HG03159 (cell line): Measurements from ENCODE around the gene C1QC.

Experiments
- ATAC-seq: cut with Tn5 transposase; IDR thresholded peaks from one replicate; pipeline ENCODE4 v1.9.1; 2021; ENCODE audit warnings: mild to moderate bottlenecking, moderate library complexity; ENCODE audit not compliant: unreplicated experiment

The C1QC gene

DNA sequence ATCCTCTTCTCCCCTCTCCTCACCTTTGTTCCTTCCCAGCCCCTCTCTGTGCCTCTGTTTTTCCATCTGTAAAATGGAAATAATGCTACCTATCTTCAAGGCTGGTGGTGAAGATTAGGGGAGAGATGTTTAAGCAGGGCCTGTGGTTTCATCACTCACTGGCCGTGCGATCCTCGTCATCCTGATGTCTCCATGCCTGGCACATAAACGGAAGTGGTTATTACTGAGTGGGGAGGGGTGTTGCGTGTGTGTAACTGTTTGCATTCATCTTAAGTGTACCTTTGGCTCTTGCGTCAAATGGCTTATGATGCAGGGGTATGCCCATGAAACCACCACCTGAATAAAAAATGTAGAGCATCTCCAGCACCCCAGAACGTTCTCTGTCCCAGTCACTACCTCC, 24.2 kb upstream of the C1QC start:
- no peak for ATAC-seq

- ATAC-seq, result no peak
Observed at GRCh38 chr1:22619798-22620197, 23.6 kb upstream of the C1QC start.

DNA sequence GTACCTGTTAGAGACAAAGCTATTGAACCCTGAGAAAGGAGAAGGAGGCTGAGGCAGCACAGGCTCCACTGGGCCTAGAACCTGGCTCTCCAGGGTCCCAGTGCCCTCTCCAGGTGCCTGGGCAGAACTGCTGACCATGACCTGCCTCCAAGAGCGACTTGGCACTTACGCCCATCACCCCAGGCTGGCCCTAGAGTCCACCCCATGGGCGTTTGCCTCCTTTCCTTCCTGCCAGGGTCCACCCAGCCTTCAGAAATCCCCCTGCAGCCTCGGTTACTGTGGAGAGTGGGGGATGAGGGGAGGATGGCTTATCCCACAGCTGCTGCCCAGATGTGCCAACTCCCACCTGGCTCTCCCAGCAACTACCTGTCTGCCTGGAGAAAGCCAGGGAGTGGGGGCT, 21.7 kb upstream of the C1QC start:
- ATAC-seq, result no peak

GRCh38 chr1:22625262-22625925, 18.0 kb upstream of the C1QC start:
- ATAC-seq, result no peak

DNA sequence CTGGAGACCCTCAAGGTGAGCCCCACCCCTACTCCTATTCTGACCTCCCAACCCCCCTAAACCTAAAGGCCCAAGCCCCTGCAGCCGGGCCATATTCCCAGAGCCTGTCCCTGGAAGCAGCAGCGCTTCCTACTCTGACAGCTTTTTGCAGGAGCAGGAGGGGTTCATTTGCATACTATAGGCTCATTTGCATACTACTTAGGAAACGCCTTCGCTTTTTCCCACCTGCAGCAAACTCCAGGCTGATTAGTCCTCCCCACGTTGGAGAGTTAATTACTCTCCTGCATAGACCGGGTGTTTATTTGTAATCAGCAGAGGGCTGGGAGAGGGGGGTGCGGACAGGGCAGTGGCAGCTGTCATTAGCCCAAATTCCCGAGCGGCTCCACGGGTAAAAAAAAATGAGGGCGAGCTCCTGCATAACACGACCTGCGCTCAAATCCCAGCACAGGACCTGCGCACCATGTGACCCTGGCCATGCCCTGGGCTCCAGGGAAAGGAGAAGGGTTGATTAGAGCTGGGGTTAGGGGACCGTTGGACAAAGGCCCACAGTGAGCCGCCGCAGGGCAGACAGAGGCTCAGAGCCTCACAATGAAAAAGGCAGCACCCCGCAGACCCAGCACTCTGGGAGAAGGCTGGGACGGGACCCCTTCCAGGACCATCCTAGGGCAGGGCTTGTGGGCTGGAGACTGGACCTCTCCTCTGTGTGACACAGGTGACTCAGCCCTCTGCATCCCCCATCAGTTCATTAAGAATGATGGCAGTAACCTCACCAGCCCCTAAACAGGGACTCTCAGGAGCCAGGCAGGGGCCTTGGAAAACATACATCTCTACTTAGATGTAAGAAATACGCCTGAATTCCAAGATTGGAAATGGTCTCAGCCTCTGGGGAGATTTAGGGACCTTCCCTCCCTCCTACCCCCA, 16.9 kb upstream of the C1QC start:
- no peak for ATAC-seq

- ATAC-seq, result no peak
Observed at GRCh38 chr1:22627331-22627730, 16.1 kb upstream of the C1QC start.

DNA sequence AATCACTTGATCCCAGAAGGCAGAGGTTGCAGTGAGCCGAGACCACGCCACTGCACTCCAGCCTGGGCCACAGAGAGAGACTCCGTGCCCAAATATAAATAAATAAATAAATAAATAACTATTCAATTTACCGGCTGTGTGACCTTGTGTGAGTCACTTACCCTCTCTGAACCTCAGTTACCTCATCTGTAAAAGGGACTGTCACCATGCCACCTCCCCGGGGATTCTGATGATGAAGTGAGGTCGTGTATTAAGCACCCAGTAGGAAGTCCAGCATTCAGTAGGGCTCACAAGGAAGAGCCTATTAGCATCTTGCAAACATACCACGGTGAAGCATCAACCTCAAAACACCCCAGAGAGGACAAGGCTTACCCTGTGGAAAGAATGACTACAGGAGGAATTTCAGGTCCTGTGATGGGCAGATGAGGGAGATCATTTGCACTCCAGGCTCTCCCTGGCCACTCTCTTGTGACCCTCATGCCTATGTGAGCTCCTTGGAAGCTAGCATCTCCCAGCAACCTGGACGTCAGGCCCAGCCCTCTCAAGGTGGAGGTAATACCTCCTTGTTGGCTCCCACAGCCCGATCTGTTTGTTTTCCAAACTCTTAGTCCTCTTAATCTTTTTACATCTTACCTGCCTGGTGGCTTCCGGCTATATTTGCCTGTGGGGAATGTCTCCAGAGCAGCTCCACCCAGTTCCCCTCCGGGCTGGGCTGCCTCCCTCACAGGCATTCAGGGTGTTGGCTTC, 14.6 kb upstream of the C1QC start:
- no peak for ATAC-seq

- no peak for ATAC-seq
Observed at GRCh38 chr1:22629886-22630285, 13.5 kb upstream of the C1QC start.

GRCh38 chr1:22633697-22634463, 9.6 kb upstream of the C1QC start:
- ATAC-seq, result no peak

- ATAC-seq, result no peak
Observed at GRCh38 chr1:22635436-22635835, 8.0 kb upstream of the C1QC start.

- ATAC-seq, result no peak
Observed at GRCh38 chr1:22636353-22636752, 7.1 kb upstream of the C1QC start, which contains the start of gene C1QA. Gene C1QA (plus strand): TSS chr1:22636628. CDS start chr1:22637617, 989 bp downstream.

- no peak for ATAC-seq
Observed at GRCh38 chr1:22636927-22637326, 6.5 kb upstream of the C1QC start.

DNA sequence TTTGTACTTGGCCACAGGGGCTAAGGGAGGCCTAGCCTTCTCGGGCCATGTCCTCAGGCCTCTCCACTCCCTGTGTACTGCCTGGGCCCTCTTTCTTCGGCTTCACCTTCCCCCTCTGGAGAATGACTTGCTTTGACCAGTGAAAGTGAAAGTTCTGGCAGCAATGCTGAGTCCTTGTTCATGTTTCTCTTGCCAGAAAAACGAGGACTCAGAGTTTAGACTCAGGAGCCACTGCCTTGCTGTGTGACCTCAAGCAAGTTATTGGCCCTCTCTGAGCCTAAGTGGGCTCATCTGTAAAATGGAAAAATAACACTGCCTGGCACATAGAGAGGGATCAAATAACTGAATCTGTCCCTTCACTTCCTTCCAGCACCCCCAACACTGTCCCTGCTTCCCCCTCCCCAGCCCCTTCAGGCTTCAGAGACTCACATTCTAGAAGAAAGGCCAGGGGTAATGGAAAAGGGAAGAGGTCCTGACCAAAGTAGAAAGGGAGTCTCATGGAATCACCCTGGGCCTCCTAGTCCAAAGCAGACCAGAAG, 5.5 kb upstream of the C1QC start:
- no peak for ATAC-seq

DNA sequence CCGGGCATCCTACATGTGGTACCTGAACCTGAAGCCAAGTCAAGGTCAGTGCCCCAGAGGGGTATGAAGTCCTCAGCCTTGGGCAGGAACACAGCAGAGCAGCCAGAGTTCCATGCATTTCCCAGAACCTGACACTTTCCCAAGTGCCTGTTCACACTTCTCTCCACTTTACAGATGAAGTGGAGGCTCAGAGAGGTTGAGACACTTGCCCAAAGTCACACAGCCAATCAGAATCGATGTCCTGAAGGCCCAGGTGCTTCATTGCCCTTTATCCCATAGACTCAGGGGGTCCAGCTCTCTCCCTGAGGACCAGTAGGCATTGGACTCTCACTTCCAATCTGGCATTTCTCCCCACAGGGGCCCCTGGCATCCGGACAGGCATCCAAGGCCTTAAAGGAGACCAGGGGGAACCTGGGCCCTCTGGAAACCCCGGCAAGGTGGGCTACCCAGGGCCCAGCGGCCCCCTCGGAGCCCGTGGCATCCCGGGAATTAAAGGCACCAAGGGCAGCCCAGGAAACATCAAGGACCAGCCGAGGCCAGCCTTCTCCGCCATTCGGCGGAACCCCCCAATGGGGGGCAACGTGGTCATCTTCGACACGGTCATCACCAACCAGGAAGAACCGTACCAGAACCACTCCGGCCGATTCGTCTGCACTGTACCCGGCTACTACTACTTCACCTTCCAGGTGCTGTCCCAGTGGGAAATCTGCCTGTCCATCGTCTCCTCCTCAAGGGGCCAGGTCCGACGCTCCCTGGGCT, 4.8 kb upstream of the C1QC start:
- ATAC-seq, result no peak

GRCh38 chr1:22639286-22639685, 4.1 kb upstream of the C1QC start:
- ATAC-seq, result no peak

- ATAC-seq, result no peak
Observed at GRCh38 chr1:22641247-22641646, 2.2 kb upstream of the C1QC start.

DNA sequence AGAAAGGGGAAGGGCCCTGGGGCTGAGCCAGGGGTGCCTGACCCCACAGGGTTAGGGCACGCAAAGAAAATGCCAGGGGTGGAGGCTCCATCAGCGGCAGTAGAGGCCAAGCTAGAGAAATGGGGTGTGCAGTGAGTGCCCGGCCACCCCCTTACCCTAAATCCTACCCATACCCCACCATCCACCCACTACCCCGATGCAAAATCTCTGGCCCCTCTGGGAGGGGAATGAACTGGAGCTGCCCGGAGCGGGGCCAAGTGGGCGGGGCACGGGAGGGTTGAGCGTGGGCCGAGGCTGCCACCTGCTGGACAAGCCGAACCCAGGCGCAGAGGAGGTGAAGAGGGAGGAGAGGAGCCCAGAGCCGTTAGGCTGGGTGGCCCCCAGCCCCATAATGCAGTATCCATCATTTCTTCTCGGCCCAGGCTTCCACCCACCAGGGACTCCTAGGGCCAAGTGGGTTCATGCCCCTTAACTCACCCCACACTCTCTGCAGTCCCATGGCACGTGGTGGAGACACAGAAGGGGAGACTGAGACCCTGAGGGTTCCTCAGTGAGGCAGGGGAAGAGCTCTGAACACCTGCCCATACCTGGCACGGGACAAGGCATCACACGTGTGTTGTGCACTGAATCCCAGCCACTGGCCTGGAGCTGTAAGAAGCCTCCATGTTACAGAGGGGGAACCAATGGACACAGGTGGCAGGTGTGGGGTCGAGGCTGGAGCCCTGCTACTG, 1.4 kb upstream of the C1QC start:
- no peak for ATAC-seq

DNA sequence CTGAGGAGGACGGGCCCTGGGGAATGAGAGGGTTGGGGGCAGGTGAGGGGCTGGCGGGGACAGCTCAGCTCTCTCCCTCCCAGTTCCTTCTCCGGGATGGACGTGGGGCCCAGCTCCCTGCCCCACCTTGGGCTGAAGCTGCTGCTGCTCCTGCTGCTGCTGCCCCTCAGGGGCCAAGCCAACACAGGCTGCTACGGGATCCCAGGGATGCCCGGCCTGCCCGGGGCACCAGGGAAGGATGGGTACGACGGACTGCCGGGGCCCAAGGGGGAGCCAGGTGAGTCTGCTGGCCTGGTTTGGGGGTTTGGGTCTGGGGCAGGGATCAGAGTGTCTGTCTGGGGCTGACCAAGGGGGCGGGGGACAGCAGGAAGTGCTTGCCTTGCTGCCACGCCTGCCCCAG, 495 bp downstream of the C1QC start:
- no peak for ATAC-seq

- no peak for ATAC-seq
Observed at GRCh38 chr1:22645931-22646330, 2.5 kb downstream of the C1QC start.
